IMR-90 (cell line): ENCODE measurements around the gene UPF1.

Experiments
- BHLHE40 ChIP-seq: fragments of 150-350 bp; IDR thresholded peaks from 2 replicates; pipeline ENCODE4 v1.6.1; 2016; ENCODE audit warnings: mild to moderate bottlenecking, low read depth, low read length
- CEBPB ChIP-seq: IDR thresholded peaks from 2 replicates; pipeline ENCODE4 v1.6.1; 2012; ENCODE audit warnings: low read depth, low read length, improper control_type of control experiment
- CTCF ChIP-seq: conservative IDR thresholded peaks from 2 replicates; pipeline ENCODE4 v1.5.1; 2012; ENCODE audit warnings: mild to moderate bottlenecking, low read depth, low read length, improper control_type of control experiment
- POLR2A ChIP-seq: IDR thresholded peaks from 2 replicates; pipeline ENCODE4 v1.6.1; 2012; ENCODE audit warnings: mild to moderate bottlenecking, low read depth, low read length
- RCOR1 ChIP-seq: IDR thresholded peaks from 2 replicates; pipeline ENCODE4 v1.6.1; 2012; ENCODE audit warnings: mild to moderate bottlenecking, low read length, improper control_type of control experiment; ENCODE audit not compliant: insufficient replicate concordance
- RFX5 ChIP-seq: IDR thresholded peaks from 2 replicates; pipeline ENCODE4 v1.8.0; 2012; ENCODE audit warnings: low read depth, mild to moderate bottlenecking, low read length, moderate library complexity

- TF ChIP-seq POLR2A (no peak), CEBPB (no peak), CTCF (no peak), BHLHE40 (no peak), RCOR1 (no peak), RFX5 (no peak)
These were observed 18.2 kb downstream of the UPF1 start for GRCh38 chr19:18849838-18850400.
